Urothelium cell line (cell line): ENCODE measurements around the gene ZNF892.
A peak's percentile ranks its signal among the peaks of the same experiment; 100 is the strongest.
"Not testable (repeated sequence)": the region's sequence is repeated elsewhere in the genome, so short reads cannot be mapped to it uniquely, and the experiment has no call there.

ENCODE experiments used
- DNase-seq: peaks from one replicate; pipeline ENCODE4 v3.0.0; 2011; ENCODE audit warnings: low spot score, mixed read lengths
- FAIRE-seq: peaks from 2 replicates; lab custom pipeline; 2011; peaks lifted over from hg19 to GRCh38; lab: Jason Lieb, UNC

ZNF892 gene

GRCh38 chr2:95207111-95207961 is at the start of gene ZNF892:
TSS of gene ZNF892 (plus strand) at chr2:95207521. CDS start at chr2:95207816, 295 bp downstream.
- FAIRE-seq (peak; percentile 96), DNase-seq (peak; percentile 99)

- DNase-seq (no peak), FAIRE-seq (no peak)
These were observed 48.9 kb upstream of the ZNF892 start for GRCh38 chr2:95158441-95158840.

- DNase-seq (peak; percentile 66), FAIRE-seq (no peak)
These were observed 48.3 kb upstream of the ZNF892 start for GRCh38 chr2:95158891-95159619.

GRCh38 chr2:95159690-95160449 is 47.5 kb upstream of the ZNF892 start, which contains the start of gene ZNF514:
TSS of gene ZNF514 (minus strand) at chr2:95159848. CDS start at chr2:95153253, 6,595 bp downstream.
- DNase-seq (peak; percentile 85), FAIRE-seq (no peak)

- no peak for FAIRE-seq
- DNase-seq = no peak
These were observed 42.3 kb upstream of the ZNF892 start for GRCh38 chr2:95165030-95165370.

- FAIRE-seq = peak; percentile 78
- peak; percentile 100 for DNase-seq
These were observed 41.8 kb upstream of the ZNF892 start, which contains the start of gene ZNF2 for GRCh38 chr2:95165371-95166064. TSS of gene ZNF2 (plus strand) at chr2:95165809. CDS start at chr2:95176227, 10,418 bp downstream.

GRCh38 chr2:95166065-95166763 is 41.1 kb upstream of the ZNF892 start:
- no peak for DNase-seq
- FAIRE-seq = no peak

- DNase-seq (no peak), FAIRE-seq (peak; percentile 50)
These were observed 35.4 kb upstream of the ZNF892 start for GRCh38 chr2:95171902-95172301.

- no peak for FAIRE-seq
- DNase-seq = no peak
These were observed 33.2 kb upstream of the ZNF892 start for GRCh38 chr2:95174031-95174542.

GRCh38 chr2:95179451-95179850 is 27.9 kb upstream of the ZNF892 start:
- DNase-seq (no peak), FAIRE-seq (no peak)

- FAIRE-seq (no peak), DNase-seq (no peak)
These were observed 25.5 kb upstream of the ZNF892 start for GRCh38 chr2:95181774-95182173.

GRCh38 chr2:95185197-95185596 is 22.1 kb upstream of the ZNF892 start:
- FAIRE-seq = no peak
- no peak for DNase-seq

GRCh38 chr2:95185973-95186372 is 21.3 kb upstream of the ZNF892 start:
- DNase-seq = no peak
- no peak for FAIRE-seq

GRCh38 chr2:95192956-95193355 is 14.4 kb upstream of the ZNF892 start:
- not testable (repeated sequence) for DNase-seq, FAIRE-seq

GRCh38 chr2:95203911-95204310 is 3.4 kb upstream of the ZNF892 start:
- DNase-seq = no peak
- no peak for FAIRE-seq

- FAIRE-seq = no peak
- DNase-seq = no peak
These were observed 2.9 kb upstream of the ZNF892 start for GRCh38 chr2:95204396-95204795.

- FAIRE-seq = no peak
- DNase-seq = no peak
These were observed 1.2 kb upstream of the ZNF892 start for GRCh38 chr2:95206096-95206495.

GRCh38 chr2:95208106-95208505 is 785 bp downstream of the ZNF892 start:
- DNase-seq = no peak
- FAIRE-seq = no peak

- FAIRE-seq = no peak
- no peak for DNase-seq
These were observed 7.8 kb downstream of the ZNF892 start for GRCh38 chr2:95215018-95215612.
